HepG2 (cell line): ENCODE results near the gene GCC1. TPM values are rescaled to one million over a fixed set of nuclear protein-coding genes. Genes with fewer than 3 reads are reported as not detected.

ENCODE experiments used
- ATAC-seq: fragments of 200-7000 bp; cut with Tn5 transposase; 3 replicates; pipeline ENCODE4 v1.9.1; 2020; ENCODE audit warnings: mild to moderate bottlenecking, moderate library complexity
- BruUV-seq: library from RNA; stranded (reverse); fragments of 400-500 nt; replicated peaks from 2 replicates; lab custom pipeline; 2021; lab: Mats Ljungman, UMichigan
- CTCF ChIA-PET: fragments of 300-600 bp; formaldehyde crosslinking; extraction: SDS; loops from one replicate; lab custom pipeline; 2021; ENCODE audit warnings: low total read pairs, inconsistent platforms, low intra/inter-chr PET ratio; lab: Yijun Ruan, JAX
- POLR2A ChIA-PET: fragments of 350-600 bp; sonication (Branson Sonifier 250); formaldehyde crosslinking; loops from one replicate; lab custom pipeline; 2020; ENCODE audit warnings: antibody characterized with exemption, inconsistent platforms; lab: Yijun Ruan, JAX
- DNase-seq: peaks from one replicate; pipeline ENCODE4 v3.0.0-alpha.2; 2015; ENCODE audit warnings: low spot score
- FAIRE-seq: peaks from 3 replicates; lab custom pipeline; 2011; peaks lifted over from hg19 to GRCh38; lab: Jason Lieb, UNC
- H2AFZ ChIP-seq: one replicate; pipeline ENCODE4 v1.6.1; 2011; ENCODE audit warnings: low read length, inconsistent platforms
- H3K27ac ChIP-seq: fragments of 300-600 bp; 3 replicates; pipeline ENCODE4 v1.8.0; 2011; ENCODE audit warnings: mixed run types, mild to moderate bottlenecking, mixed read lengths, low read length, inconsistent platforms; ENCODE audit not compliant: insufficient read depth; ENCODE audit errors: extremely low read length
- H3K27me3 ChIP-seq, 2 experiments: fragments of 200-600 bp in 1 of 2; 2 replicates in 1 of 2; 3 replicates in 1 of 2; pipeline versions ENCODE4 v1.6.0 to v1.8.0; 2011; ENCODE audit warnings: low read length in 2 of 2, mild to moderate bottlenecking in 2 of 2, moderate library complexity in 2 of 2, inconsistent platforms in 1 of 2; ENCODE audit not compliant: insufficient read depth in 2 of 2, control insufficient read depth in 1 of 2
- H3K36me3 ChIP-seq, 2 experiments: fragments of 200-600 bp in 1 of 2; replicated peaks in 1 of 2; 2 replicates in 1 of 2; 3 replicates in 1 of 2; pipeline versions ENCODE4 v1.5.1 to v1.8.0; 2011; ENCODE audit warnings: low read length in 2 of 2, inconsistent platforms in 1 of 2; ENCODE audit not compliant: insufficient read depth in 2 of 2, control insufficient read depth in 1 of 2
- H3K4me1 ChIP-seq: 2 replicates; pipeline ENCODE4 v1.5.1; 2012; ENCODE audit warnings: low read length, inconsistent platforms; ENCODE audit not compliant: insufficient read depth
- H3K4me2 ChIP-seq: 2 replicates; pipeline ENCODE4 v1.6.0; 2011; ENCODE audit warnings: low read depth, low read length, inconsistent platforms
- H3K4me3 ChIP-seq, 3 experiments: fragments of 200-600 bp in 1 of 3; sonication (generic), shearing (Covaris generic) in 1 of 3; replicated peaks in 1 of 3; 2 replicates each; pipeline ENCODE4 v1.5.1; 2011 to 2016; ENCODE audit warnings: low read length in 3 of 3, inconsistent platforms in 2 of 3, low read depth in 2 of 3, mild to moderate bottlenecking in 2 of 3, control low read depth in 1 of 3, mixed read lengths in 1 of 3; ENCODE audit not compliant: insufficient read depth in 1 of 3
- H3K79me2 ChIP-seq: one replicate; pipeline ENCODE4 v1.6.1; 2011; ENCODE audit warnings: low read length, inconsistent platforms; ENCODE audit not compliant: insufficient read depth
- H3K9ac ChIP-seq: 2 replicates; pipeline ENCODE4 v1.6.0; 2011; ENCODE audit warnings: mild to moderate bottlenecking, low read depth, low read length, inconsistent platforms; ENCODE audit not compliant: insufficient read depth
- H3K9me3 ChIP-seq: 2 replicates; pipeline ENCODE4 v1.5.1; 2012; ENCODE audit warnings: mild to moderate bottlenecking, low read length
- H4K20me1 ChIP-seq: 2 replicates; pipeline ENCODE4 v1.6.0; 2011; ENCODE audit warnings: inconsistent platforms, mild to moderate bottlenecking, low read length, moderate library complexity; ENCODE audit not compliant: insufficient read depth
- CEBPB ChIP-seq: IDR thresholded peaks from 2 replicates; pipeline ENCODE4 v1.6.1; 2011; ENCODE audit warnings: low read depth, low read length, improper control_type of control experiment, borderline replicate concordance
- ELF4 ChIP-seq: sonication (generic); formaldehyde crosslinking; IDR thresholded peaks from 2 replicates; pipeline ENCODE4 v1.5.0; 2020; ENCODE audit warnings: missing genetic modification reagents, mild to moderate bottlenecking, moderate library complexity, borderline replicate concordance
- ERF ChIP-seq: IDR thresholded peaks from 2 replicates; pipeline ENCODE4 v1.6.1; 2018; ENCODE audit warnings: missing biosample characterization, missing genetic modification reagents
- IKZF4 ChIP-seq: sonication (generic); formaldehyde crosslinking; IDR thresholded peaks from 2 replicates; pipeline ENCODE4 v1.5.1; 2020; ENCODE audit warnings: borderline replicate concordance, mild to moderate bottlenecking, low read depth, missing genetic modification reagents; ENCODE audit errors: not compliant biosample characterization
- NR3C1 ChIP-seq: sonication (generic); formaldehyde crosslinking; IDR thresholded peaks from 2 replicates; pipeline ENCODE4 v1.4.0; 2020; ENCODE audit warnings: missing genetic modification reagents
- SCMH1 ChIP-seq: sonication (generic); formaldehyde crosslinking; IDR thresholded peaks from 2 replicates; pipeline ENCODE4 v1.9.0; 2021; ENCODE audit warnings: missing genetic modification reagents, mild to moderate bottlenecking, borderline replicate concordance
- SP2 ChIP-seq: sonication (generic); formaldehyde crosslinking; IDR thresholded peaks from 2 replicates; pipeline ENCODE4 v1.5.1; 2020; ENCODE audit warnings: mild to moderate bottlenecking, missing genetic modification reagents
- TFAP4 ChIP-seq: sonication (generic); IDR thresholded peaks from 2 replicates; pipeline ENCODE4 v1.6.1; 2016; ENCODE audit warnings: low read depth, borderline replicate concordance
- ZBTB8A ChIP-seq: sonication (generic); formaldehyde crosslinking; IDR thresholded peaks from 2 replicates; pipeline ENCODE4 v1.4.0; 2020; ENCODE audit warnings: mild to moderate bottlenecking, low read depth, missing genetic modification reagents, borderline replicate concordance
- ZNF101 ChIP-seq: sonication (generic); formaldehyde crosslinking; IDR thresholded peaks from 2 replicates; pipeline ENCODE4 v1.4.0; 2020; ENCODE audit warnings: mild to moderate bottlenecking, low read depth, missing genetic modification reagents, borderline replicate concordance
- ZNF230 ChIP-seq: sonication (generic); formaldehyde crosslinking; IDR thresholded peaks from 2 replicates; pipeline ENCODE4 v1.4.0; 2020; ENCODE audit warnings: mild to moderate bottlenecking, missing genetic modification reagents
- ZNF337 ChIP-seq: sonication (generic); formaldehyde crosslinking; IDR thresholded peaks from 2 replicates; pipeline ENCODE4 v1.5.1; 2020; ENCODE audit warnings: missing genetic modification reagents, low read depth, mild to moderate bottlenecking, borderline replicate concordance
- ZNF354B ChIP-seq: sonication (generic); formaldehyde crosslinking; IDR thresholded peaks from 2 replicates; pipeline ENCODE4 v1.8.0; 2022; ENCODE audit warnings: mild to moderate bottlenecking, missing genetic modification reagents
- ZNF589 ChIP-seq: sonication (generic); formaldehyde crosslinking; conservative IDR thresholded peaks from 2 replicates; pipeline ENCODE4 v1.8.0; 2022; ENCODE audit warnings: mild to moderate bottlenecking, moderate library complexity, missing genetic modification reagents
- ZNF775 ChIP-seq: sonication (generic); formaldehyde crosslinking; IDR thresholded peaks from 2 replicates; pipeline ENCODE4 v1.4.0; 2020; ENCODE audit warnings: missing genetic modification reagents, mild to moderate bottlenecking, moderate library complexity, borderline replicate concordance
- WGBS: methylation state at CpG from one replicate; pipeline ENCODE4 v1.1.6; 2017; ENCODE audit warnings: low lambda C conversion rate; 5-methylcytosine and 5-hydroxymethylcytosine counted together
- in situ Hi-C: cut with HindIII; loops from 2 replicates; pipeline ENCODE4 v1.10.0; 2017; ENCODE audit warnings: low pct_unique_long_range_greater_than_20kb; ENCODE audit not compliant: extremely low pct_ligation_motif_present
- intact Hi-C: fragments of 100-400 bp; cut with micrococcal nuclease; formaldehyde crosslinking; loops from one replicate; pipeline ENCODE4 v1.10.0; 2022; ENCODE audit not compliant: unreplicated experiment
- polyA plus RNA-seq, 8 experiments: library from polyadenylated mRNA; depleted of rRNA in 3 of 8; stranded (reverse) in 7 of 8; unstranded in 1 of 8; fragments of >200 nt; fragmentation: Illumina TruSeq in 4 of 8; extraction: Trizol in 4 of 8; gene quantifications; 2 replicates each; pipeline versions ENCODE4 v1.2.1 to v1.2.3, GENCODE V29; 2011 to 2016; ENCODE audit warnings: low read depth in 4 of 8, missing spikeins in 1 of 8, mixed read lengths in 1 of 8; ENCODE audit not compliant: insufficient read depth in 1 of 8
- total RNA-seq, 5 experiments: library from RNA; depleted of rRNA; stranded (reverse); fragments of >200 nt; fragmentation: Illumina TruSeq; extraction: Trizol; gene quantifications; 2 replicates each; pipeline ENCODE4 v1.2.3, GENCODE V29; 2016; ENCODE audit warnings: low read depth in 1 of 5

Gene GCC1
- total and polyA plus RNA-seq, 2 of the 13 experiments (the other 11 are each of a cell fraction or from before 2014, with no cell fraction given): 2.5 to 15.3 TPM

DNA sequence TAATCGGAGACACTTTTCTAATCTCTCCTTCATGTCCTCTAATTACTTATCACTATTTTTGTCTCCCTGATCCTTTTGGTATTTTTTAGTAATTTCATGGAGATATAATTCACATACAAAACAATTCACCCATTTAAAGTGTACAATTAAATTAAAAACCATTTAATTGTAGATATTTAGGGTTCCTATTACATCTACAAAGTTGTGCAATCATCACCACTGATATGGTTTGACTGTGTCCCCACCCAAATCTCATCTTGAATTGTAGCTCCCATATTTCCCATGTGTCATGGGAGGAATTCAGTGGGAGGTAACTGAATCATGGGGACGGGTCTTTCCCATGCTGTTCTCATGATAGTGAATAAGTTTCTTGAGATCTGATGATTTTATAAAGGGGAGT is 29.0 kb downstream of the GCC1 start:
- no peaks in the 10 kb centered on the region for H3K27me3 ChIP-seq
- TF ChIP-seq ZNF101: no peak
- no peak for TF ChIP-seq ZNF775 (CRISPR knock-in tag)
- peak; percentile 25; the same call in 1 of the 2 replicates for TF ChIP-seq CEBPB
- TF ChIP-seq ZNF589 (CRISPR knock-in tag): no peak
- TF ChIP-seq, all 625 proteins: peak for 1
- ChIA-PET POLR2A (no interaction called here), CTCF (no interaction called here)
- Histone ChIP-seq H3K9ac (no peak overlapping the region), H3K27ac (no peak overlapping the region), H3K4me1 (no peaks in the 10 kb centered on the region), H2AFZ (no peak overlapping the region), H4K20me1 (no peaks in the 10 kb centered on the region), H3K36me3 (no peaks in the 10 kb centered on the region), H3K4me2 (no peak overlapping the region), H3K9me3 (no peaks in the 10 kb centered on the region), H3K79me2 (no peaks in the 10 kb centered on the region), H3K4me3 (no peak overlapping the region)
- DNase-seq (no peak), FAIRE-seq (no peak), ATAC-seq (no peak)
- in situ Hi-C loops (no loop called here), intact Hi-C loops (no loop called here)
- no TSS peak for BruUV-seq
- 44% methylated on average over 2 of the region's 2 CpGs for WGBS

DNA sequence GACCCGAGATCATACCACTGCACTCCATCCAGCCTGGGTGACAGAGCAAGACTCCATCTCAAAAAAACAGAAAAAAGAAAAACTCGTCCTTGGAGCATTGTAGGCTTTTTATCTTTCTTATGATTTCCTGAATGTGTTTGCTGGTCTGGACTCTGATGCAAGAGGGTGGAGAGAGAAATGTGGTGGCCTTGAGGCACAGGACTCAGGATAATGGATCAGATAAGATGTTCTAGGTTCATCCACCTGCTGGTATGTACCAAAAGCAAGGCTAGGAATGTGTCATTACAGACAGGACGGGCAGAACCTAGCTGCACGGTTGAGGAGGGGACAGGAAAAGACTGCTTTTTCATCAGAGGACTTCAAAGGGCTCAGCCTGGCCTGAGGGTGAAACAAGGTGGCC is 33.5 kb downstream of the GCC1 start:
- FAIRE-seq: no peak
- Histone ChIP-seq H4K20me1 (no peaks in the 10 kb centered on the region), H3K4me3 (no peak overlapping the region), H3K79me2 (no peaks in the 10 kb centered on the region), H3K9me3 (no peaks in the 10 kb centered on the region), H2AFZ (no peak overlapping the region), H3K4me1 (no peaks in the 10 kb centered on the region), H3K27me3 (no peaks in the 10 kb centered on the region), H3K27ac (no peak overlapping the region), H3K9ac (no peak overlapping the region), H3K4me2 (no peak overlapping the region), H3K36me3 (no peaks in the 10 kb centered on the region)
- DNase-seq: no peak
- POLR2A ChIA-PET: no interaction called here
- intact Hi-C loops (no loop called here), in situ Hi-C loops (no loop called here)
- BruUV-seq: no TSS peak
- CTCF ChIA-PET: no interaction called here
- WGBS: 3% methylated on average over 4 of the region's 4 CpGs
- no peak for ATAC-seq
- no peak for TF ChIP-seq ERF (CRISPR knock-in tag)
- TF ChIP-seq TFAP4: no peak
- TF ChIP-seq NR3C1 (CRISPR knock-in tag): no peak
- no peak for TF ChIP-seq SP2 (CRISPR knock-in tag)
- no peak for TF ChIP-seq ZBTB8A (CRISPR knock-in tag)
- no peak for TF ChIP-seq ZNF337 (CRISPR knock-in tag)
- no peak for TF ChIP-seq ZNF354B
- TF ChIP-seq ZNF230: no peak
- TF ChIP-seq SCMH1 (CRISPR knock-in tag): no peak
- TF ChIP-seq IKZF4 (CRISPR knock-in tag): no peak
- no peak for TF ChIP-seq ELF4
